Osteocyte (in vitro differentiated cells): Measurements from ENCODE around the gene TTC27. TPM values are rescaled to one million over a fixed set of nuclear protein-coding genes. Genes with fewer than 3 reads are reported as not detected.
"Not testable (repeated sequence)": the region's sequence is repeated elsewhere in the genome, so short reads cannot be mapped to it uniquely, and the experiment has no call there.

Experiments used
- DNase-seq: peaks from one replicate; pipeline ENCODE4 v3.0.0; 2021; ENCODE audit warnings: mixed read lengths; ENCODE audit not compliant: unreplicated experiment; ENCODE audit errors: extremely low spot score
- H3K27ac Mint-ChIP-seq: one replicate; pipeline ENCODE4 v1.8.0; 2021; ENCODE audit warnings: mild to moderate bottlenecking, mixed read lengths; ENCODE audit not compliant: unreplicated experiment
- H3K27me3 Mint-ChIP-seq: one replicate; pipeline ENCODE4 v1.8.0; 2021; ENCODE audit warnings: mixed read lengths; ENCODE audit not compliant: unreplicated experiment
- H3K36me3 Mint-ChIP-seq: one replicate; pipeline ENCODE4 v1.8.0; 2021; ENCODE audit warnings: mixed read lengths; ENCODE audit not compliant: unreplicated experiment
- H3K4me1 Mint-ChIP-seq: one replicate; pipeline ENCODE4 v1.8.0; 2021; ENCODE audit warnings: mixed read lengths; ENCODE audit not compliant: unreplicated experiment
- H3K4me3 Mint-ChIP-seq: one replicate; pipeline ENCODE4 v1.8.0; 2021; ENCODE audit warnings: mild to moderate bottlenecking, moderate library complexity, mixed read lengths; ENCODE audit not compliant: unreplicated experiment
- H3K9me3 Mint-ChIP-seq: one replicate; pipeline ENCODE4 v1.8.0; 2021; ENCODE audit warnings: mixed read lengths; ENCODE audit not compliant: unreplicated experiment
- microRNA-seq: library from miRNA; unstranded; fragments of <30 nt; microRNA quantifications from one replicate; pipeline ENCODE4 v1.1.0, GENCODE V29; 2020; ENCODE audit not compliant: unreplicated experiment
- total RNA-seq: library from RNA; stranded (reverse); gene quantifications from 2 replicates; pipeline ENCODE4 v1.2.1, GENCODE V29; 2021
- TF ChIP-seq, protein P1 (sequence below): fragments of 200-600 bp; sonication (generic); IDR thresholded peaks from 2 replicates; pipeline ENCODE4 v1.5.0; 2021; ENCODE audit warnings: antibody characterized with exemption, mild to moderate bottlenecking, moderate library complexity

The TTC27 gene
- total RNA-seq, 1 donor from 2014 or later = 14.2 TPM

DNA sequence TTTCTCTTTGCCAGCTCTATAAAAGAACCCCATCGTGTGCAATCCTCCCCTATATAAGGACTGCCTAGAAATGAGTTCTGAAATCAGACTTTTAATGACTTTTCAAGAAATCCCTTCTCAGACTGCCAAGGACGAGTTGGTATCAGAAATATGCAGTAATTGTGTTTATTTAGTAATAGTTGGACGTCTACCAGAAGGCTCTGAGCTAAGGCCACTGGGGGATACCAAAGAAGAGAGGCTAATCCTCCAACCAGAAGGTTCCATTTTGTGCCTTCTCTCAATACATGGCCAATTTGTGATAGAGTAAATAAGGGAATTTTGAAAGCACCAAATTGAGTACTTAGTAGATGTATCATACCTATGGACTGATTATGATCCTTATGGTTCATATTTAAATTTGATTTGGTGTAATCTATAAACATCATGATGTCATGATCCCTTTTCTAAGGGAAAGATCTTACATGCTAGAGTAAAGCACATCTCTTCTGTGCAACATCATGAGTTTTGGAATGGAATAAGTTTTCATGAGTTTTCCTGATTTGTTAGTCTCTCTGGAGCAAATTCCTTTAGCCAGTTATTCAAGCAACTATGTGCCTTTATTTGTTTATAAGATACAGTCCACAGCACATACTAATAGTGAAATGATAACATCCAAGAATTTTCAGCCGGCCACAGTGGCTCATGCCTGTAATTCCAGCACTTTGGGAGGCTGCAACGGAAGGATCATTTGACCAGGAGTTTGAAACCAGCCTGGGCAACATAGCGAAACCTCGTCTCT lies 236.7 kb downstream of the TTC27 start:
- H3K27me3 Mint-ChIP-seq = no peaks in the 10 kb centered on the region
- no peaks in the 10 kb centered on the region for H3K9me3 Mint-ChIP-seq
- no peaks in the 10 kb centered on the region for H3K36me3 Mint-ChIP-seq
- TF ChIP-seq, protein P1, sequence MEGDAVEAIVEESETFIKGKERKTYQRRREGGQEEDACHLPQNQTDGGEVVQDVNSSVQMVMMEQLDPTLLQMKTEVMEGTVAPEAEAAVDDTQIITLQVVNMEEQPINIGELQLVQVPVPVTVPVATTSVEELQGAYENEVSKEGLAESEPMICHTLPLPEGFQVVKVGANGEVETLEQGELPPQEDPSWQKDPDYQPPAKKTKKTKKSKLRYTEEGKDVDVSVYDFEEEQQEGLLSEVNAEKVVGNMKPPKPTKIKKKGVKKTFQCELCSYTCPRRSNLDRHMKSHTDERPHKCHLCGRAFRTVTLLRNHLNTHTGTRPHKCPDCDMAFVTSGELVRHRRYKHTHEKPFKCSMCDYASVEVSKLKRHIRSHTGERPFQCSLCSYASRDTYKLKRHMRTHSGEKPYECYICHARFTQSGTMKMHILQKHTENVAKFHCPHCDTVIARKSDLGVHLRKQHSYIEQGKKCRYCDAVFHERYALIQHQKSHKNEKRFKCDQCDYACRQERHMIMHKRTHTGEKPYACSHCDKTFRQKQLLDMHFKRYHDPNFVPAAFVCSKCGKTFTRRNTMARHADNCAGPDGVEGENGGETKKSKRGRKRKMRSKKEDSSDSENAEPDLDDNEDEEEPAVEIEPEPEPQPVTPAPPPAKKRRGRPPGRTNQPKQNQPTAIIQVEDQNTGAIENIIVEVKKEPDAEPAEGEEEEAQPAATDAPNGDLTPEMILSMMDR = no peak
- DNase-seq = no peak
- peak overlapping the region; percentile 91 for H3K27ac Mint-ChIP-seq
- H3K4me1 Mint-ChIP-seq = peaks cover 40% of the 10 kb centered on the region
- no peak overlapping the region for H3K4me3 Mint-ChIP-seq

DNA sequence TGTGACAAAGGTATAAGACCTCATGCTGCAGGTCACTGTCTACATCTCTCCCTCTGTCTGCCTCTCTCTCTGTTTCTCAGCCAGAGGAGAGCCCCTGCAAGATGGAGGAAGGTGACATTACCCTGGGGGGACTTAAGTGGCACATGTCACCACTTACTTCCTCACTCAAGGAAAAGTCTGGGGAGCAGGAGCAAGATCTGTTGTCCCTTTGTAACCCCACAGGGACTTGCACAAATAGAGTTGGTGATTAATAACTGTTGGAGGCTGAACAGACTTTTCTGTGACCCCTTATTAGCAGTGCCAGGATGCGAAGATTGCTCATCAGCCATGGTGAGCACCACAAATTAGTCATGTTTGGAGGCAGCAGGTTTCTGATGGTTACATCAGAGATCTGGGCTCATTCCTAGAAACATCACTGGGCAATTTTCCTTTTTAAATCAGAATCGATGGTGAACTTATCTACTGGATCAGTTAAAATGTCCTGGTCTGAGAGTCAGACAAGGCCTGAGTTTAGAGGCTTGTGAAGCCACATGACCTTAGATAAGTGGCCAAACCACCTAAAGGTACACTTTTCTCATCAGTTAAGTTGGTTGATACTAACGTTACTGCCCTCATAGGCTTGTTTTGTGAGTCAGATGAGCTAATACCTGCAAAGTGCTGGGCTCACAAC lies 237.7 kb downstream of the TTC27 start:
- Mint-ChIP-seq H3K27ac (peak overlapping the region; percentile 91), H3K4me3 (no peak overlapping the region), H3K4me1 (peaks cover 40% of the 10 kb centered on the region), H3K36me3 (no peaks in the 10 kb centered on the region), H3K27me3 (no peaks in the 10 kb centered on the region), H3K9me3 (no peaks in the 10 kb centered on the region)
- DNase-seq = no peak
- TF ChIP-seq, protein P1 = no peak

DNA sequence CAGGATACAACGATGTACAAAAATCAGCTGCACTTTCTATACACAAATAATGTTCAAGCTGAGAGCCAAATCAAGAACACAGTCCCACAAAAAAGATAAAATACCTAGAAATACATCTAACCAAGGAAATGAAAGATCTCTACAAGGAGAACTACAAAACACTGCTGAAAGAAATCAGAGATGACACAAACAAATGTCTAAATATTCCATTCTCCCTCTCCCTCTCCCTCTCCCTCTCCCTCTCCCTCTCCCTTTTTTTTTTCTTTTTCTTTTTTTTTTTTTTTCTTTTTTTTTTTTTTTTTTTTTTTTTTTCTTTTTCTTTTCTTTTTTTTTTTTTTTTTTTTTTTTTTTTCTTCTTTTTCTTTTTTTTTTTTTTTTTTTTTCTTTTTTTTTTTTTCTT lies 238.6 kb downstream of the TTC27 start:
- not testable (repeated sequence) for H3K27ac Mint-ChIP-seq, H3K27me3 Mint-ChIP-seq, DNase-seq, H3K4me3 Mint-ChIP-seq, H3K36me3 Mint-ChIP-seq, H3K9me3 Mint-ChIP-seq
- peaks cover 40% of the 10 kb centered on the region for H3K4me1 Mint-ChIP-seq

Small RNAs within 50 kb of the gene (microRNA-seq; reads per million reads assigned to microRNA genes)
- not detected for gene MIR4765
